Activated CD4-positive, CD25-positive, alpha-beta regulatory T cell treated with anti-CD3 and anti-CD28 coated beads, Interleukin-2, amount 50 U/mL, for 72 hours (primary cell): Measurements from ENCODE around the gene CCNG2.

ENCODE experiments used
- DNase-seq: peaks from one replicate; pipeline ENCODE4 v3.0.0; 2021

Gene CCNG2

DNA sequence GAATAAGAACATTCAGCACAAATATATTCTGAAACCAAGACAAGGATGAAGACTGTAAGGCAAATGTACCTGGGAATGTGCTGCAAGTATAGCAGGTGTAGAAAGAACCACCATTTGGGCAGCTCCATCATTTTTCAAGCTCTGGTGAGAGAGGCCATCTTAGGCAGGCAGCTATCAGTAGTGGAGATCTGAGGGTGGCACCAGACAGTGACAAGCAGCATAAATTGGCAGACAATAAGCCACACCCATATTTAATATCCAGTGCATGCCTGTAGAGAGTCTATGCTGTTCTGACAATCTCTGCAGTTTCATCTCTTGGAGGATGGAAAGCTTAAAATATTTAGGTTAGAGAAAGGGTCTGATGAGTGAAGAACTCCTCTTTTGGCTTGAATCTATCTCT, 22.5 kb downstream of the CCNG2 start:
- no peak for DNase-seq

DNA sequence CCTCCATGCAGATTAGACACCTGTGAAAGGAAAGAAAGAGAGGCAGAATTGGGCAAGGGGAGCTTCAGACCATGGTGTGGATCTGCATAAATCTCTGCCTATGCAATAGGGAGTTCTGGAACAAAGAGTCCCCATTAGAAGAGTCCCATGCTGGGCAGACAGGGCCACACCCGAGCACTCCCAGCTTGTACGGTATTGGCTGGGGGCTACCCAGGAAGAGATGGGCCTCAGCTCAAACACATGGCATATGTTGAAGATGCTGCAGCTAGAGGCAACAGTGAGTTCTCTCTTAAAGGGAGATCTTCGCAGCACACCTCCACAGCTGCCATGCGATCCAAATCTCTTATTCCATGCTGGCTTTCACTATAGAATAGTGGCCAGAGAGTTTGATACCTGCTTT, 24.7 kb downstream of the CCNG2 start:
- no peak for DNase-seq

DNA sequence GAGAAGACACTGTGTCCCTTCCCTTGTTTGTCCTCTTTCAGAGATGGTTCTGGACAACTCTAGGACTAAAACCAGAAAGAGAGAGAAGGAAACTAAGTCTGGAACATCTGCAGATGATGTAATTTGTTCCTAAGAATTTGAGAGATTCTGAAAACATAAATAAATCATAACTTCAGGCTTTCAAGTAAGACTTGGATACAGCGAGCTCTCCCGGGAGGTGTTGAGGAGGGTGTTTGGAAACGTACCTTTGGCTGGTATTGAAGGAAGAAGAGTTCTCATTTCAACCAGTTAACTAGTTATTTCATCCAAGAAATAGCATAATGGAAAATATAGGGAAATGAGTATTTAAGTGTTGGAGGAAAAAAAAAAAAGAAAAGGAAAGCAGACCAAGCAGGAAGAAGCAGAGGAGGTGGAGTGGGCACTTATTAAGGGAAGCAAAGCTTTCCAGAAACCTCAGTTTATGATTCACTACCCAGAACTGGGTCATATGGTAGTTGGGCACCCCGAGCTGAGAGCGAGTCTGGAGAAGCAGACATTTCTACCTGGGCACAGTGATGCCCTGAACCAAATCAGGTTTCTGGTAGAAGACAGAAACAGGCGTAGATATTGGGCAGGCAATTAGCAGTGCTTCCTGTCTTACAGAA, 26.9 kb downstream of the CCNG2 start:
- DNase-seq: no peak

DNA sequence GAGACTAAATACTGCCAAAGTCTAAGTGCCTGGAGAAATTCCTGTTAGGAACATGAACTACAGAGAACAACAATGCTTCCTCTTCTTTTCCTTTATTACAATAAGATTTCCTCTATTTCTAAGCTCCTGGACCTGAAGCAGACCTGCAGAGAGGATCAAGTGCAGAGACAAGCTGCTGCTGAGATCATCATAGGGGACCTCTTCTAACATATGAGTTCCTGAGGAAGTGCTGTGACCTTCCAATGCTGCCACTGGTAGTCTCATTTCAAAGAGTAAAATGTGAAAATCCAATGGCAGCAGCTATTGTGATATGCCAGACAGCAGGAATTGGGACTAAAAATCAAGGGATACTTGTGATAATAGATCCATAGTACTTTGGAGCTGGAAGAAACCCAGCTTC, 28.0 kb downstream of the CCNG2 start:
- no peak for DNase-seq

DNA sequence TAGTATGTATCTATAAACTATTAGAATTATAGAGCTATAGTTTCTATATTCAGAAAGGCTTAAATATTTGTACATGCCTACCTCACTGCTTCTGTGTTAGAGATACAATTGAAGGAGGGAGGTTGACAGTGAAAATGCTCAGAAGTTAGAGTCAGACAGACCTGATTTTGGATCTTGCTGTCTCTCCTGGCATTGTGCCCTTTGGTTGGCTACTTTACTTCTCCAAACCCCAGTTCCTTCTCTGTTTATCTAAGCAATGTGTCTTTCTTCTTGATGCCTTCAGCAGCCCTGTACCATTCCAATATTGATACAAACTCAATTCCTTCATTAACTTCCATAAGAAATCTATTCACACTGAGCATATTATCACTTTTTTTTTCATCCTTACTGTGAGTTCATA, 28.7 kb downstream of the CCNG2 start:
- no peak for DNase-seq

DNA sequence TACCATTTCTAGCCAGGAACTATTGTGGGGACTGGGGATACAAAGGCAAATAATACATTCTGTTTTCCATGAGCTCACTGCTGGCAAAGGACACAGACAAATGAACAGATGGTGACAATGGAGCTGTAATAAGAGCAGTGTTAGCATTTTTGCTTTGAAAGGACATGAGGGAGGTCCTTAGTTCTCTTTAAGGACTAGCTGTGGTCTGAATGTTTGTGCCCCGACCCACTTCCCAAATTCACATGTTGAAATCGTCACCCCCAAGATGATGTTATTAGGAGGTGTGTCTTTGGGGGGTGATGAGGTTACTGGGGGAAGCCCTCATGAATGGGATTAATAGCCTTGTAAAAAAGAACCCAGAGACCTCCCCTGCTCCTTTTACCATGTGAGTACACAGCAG, 30.3 kb downstream of the CCNG2 start:
- DNase-seq: no peak

DNA sequence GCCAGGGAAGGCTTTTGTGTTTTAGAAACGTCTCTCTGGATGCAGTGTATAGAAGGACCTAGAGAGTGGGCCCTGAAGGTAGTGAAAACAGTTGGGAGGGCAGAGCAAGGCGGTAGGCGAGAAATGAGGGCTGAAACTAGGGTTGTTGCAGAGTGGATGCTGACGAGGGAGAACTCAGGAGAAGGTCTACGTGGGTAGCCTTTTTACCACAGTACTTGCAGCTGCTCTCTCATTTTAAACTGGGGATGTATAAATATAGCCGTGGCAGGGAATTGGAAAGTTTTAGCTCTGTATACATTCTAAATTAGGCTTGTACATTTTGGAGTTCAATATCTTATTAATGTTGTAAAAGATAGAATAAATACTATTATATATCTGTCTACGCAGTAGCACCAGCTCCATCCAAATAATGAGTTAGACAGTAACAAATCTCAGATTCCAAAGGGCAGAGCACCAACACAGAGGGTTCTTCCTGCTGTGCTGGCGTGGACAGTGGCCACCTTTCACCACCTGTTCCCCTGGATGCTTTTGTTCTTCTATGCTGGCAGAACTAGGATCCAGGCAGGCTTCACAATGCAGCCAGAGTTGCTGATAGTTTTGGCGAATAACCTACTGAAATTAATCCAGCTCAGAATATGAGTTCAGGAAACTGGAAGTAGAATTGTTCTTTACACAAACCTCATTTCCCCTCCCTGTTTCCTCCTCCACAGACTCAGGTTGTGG, 31.7 kb downstream of the CCNG2 start:
- no peak for DNase-seq

DNA sequence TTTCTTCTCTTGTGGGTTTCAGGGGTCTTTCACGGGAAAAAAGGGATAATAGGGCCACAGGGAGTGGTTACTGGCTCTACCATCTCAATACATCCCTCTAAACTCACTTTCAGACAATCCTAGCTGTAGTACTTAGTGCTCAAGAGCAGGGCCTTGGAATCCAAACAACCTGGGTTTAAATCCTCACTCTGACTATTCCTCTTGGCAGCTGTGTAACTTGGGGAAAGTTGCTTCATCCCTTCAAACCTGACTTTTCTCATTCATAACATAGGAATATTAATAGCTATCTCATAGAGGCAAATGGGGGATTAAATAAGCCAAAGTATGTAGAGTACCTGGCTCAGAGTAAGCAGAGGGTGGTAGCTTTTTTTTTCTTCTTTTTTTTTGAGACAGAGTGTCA, 32.4 kb downstream of the CCNG2 start:
- DNase-seq: no peak

DNA sequence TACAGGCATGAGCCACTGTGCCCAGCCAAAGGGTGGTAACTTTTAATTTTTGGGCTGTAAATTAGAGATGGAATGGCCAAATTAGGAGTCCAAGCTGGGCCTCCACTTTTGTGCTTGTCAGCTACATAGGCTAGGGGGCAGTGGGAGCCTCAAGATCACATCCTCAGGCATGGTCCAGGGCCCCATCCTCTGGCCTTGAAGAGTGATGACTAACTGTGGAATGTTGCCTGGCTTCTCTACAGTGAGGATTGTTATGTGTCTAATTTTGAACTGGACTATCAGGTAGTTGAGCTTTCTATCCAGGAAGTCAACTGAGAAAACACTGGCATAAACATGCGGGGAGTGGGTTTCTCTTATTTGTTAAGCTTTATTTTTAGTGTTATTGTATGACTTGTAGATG, 33.0 kb downstream of the CCNG2 start:
- DNase-seq: no peak

DNA sequence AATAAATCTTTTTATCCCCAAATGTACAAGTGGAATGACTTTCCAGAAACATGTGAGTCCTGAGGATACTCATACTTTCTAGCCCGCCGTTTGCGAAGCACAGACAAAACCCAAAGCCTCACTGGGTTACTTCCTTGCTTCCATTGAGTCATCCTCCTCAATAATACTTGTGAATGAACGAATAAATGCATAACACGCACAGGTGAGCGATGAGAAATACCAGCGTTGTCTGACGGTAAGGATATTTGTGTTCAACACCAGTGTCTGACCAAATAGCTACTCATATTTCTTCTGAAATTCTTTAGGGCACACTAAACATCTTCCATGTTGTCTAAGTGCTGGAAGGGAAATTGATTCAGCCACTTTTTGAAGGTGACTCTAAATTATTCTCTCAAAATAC, 36.0 kb downstream of the CCNG2 start:
- no peak for DNase-seq

DNA sequence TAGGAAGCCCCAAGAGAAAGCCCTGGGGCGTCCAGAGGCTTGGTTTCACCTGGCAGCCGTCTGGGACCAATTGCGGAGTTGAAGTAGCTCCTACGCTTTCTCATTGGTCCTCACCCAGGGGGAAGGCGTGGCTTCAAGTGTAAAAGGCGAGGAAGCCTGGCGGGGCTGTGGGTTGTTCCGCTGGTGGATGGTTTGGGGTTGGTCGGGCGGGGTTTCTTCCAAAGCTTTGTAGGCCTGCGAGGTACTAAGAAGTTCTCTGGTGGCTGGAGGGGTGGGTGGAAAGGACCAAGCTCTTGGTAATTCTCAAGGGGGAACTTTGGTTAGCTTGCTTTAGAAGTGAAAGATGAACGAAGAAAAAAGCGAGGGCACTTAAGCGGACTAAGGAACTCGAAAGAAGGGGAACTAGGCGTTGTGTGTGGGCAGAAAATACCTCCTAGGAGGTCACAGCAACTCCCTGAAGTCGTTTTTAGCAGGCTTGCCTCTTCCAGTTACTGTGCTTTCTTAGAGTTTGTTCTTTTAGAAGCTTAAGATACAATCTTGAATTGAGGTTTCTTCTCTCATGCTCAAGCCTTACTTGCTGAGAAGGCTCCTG, 36.6 kb downstream of the CCNG2 start:
- peak; percentile 77 for DNase-seq

DNA sequence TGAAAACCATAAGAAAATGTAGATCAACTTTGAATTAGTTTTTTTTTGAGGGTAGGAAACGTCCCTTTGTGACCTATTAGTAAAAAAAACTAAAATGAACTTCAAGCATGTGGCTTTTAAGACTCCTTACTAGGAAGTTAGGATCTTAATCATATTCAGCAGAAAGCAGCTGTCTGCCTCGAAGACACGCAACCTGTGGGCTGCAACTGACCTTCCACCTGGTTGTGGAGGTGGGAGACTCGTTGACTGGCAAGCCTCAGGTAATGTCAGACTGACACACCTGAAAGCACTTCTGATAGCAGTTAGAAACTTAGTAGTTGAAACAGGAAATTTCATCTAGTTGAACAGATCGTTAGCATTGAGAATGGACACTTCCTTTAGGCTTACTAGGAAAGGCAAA, 37.4 kb downstream of the CCNG2 start:
- no peak for DNase-seq

DNA sequence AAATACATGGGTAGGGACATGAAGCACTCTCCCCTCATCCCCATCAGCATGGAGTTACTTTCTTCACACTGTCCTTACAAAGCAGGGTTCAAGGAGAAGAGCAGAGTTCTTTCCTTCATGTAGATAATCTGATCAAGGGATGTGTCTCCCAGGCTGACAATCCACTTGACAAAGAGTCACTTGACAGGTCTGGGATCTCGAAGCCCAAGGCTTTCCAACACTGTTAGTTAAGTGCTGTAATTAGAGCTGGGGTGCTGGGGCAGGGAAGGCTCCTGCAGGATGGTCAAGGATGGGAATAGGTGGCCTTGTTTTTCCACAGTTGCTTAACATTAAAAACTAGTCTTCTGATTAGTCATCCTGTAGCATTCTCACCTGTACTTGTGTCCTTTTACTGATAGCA, 38.0 kb downstream of the CCNG2 start:
- DNase-seq: no peak

DNA sequence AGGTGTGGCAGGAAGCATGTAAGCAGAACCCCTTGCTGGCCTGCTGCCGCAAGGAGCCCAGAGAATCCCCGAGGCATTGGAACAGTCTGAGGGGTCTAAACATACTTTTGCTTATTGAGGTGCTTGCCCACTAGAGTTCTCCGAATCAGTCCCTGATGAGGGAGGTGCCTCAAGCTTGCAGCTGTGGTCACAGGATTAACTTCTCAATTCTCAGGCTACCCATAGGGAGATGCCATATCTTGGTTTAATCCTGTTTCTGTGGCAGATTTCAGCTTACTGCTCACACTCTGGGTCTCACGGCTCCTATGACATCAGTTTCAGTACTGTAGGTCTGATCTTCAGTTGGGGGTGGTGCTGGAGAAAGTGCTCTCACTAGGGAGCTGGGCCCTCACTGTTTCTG, 39.9 kb downstream of the CCNG2 start:
- no peak for DNase-seq

DNA sequence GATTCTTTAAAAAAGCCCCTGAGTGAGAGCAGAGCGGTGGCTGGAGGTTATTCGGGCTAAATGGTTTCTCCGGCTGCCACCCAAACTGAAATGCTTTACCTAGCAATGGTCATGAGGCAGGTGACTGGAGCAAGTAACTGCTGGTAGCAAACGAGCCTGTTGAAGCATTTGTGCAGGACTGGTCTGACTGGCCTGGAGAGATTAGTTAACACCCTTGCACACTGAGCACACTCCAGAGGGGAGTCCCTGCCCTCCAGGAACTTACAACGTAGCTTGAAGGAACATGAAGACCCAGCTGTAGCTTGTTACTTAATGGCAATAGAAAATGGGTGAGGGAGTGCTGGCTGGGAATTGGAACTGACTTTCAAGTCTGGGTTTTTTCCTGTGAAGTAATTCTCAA, 40.4 kb downstream of the CCNG2 start:
- no peak for DNase-seq

DNA sequence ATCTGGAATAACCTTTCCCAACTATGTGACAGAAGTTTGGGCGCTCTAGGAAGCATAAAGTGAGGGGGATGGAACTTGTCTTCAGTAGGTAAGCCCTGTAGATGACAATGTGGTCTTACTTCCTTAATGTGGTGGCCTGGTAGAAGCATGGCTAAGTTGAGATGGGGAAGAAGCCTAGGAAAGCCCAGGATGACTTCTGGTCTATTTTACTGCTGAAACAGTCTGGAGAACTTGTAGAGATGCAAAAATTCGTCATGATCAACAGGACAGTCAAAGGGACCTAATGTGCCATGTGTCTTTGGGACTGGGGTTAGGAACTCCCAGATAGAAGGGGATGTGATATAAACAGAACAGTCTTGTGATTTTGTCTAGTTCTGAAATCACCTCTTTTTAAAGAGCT, 40.8 kb downstream of the CCNG2 start:
- no peak for DNase-seq

DNA sequence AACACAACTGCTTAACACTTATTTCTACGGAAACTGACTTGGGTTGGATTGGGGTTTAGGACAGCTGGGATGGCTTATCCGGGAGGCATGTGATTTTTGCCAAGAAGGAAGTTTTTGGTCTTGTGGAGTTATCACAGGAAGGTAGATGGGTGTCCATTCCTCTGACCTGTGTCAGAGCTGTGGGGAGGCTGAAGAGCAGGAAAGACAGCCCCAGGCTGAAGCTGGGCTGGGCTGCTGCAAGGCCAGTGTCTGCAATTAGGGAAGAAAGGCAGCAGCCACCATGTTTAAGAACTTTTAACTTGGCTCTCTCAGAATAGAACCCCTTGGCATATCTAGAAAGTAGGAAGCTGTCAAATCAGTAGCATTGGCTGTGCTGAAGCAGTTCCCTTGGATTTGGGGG, 42.3 kb downstream of the CCNG2 start:
- DNase-seq: no peak

DNA sequence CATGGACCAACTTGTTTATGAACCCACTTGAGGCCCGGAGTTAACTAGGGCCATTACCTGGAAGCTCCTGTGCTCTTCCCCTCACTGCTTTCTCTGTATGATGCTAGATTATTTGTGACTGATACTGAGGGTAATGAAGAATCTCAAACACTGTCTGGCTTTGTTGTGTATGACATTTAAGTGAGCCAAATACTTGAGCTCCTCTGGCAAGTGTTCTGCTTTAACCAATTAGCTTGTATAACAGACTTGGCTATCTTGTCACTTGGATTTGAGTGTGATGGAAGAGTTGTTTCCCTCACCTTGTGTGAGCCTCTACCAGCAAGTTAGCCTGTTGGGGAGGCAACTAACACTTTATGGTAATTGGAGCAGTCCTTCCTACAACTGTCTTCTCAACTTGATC, 42.7 kb downstream of the CCNG2 start:
- DNase-seq: no peak

DNA sequence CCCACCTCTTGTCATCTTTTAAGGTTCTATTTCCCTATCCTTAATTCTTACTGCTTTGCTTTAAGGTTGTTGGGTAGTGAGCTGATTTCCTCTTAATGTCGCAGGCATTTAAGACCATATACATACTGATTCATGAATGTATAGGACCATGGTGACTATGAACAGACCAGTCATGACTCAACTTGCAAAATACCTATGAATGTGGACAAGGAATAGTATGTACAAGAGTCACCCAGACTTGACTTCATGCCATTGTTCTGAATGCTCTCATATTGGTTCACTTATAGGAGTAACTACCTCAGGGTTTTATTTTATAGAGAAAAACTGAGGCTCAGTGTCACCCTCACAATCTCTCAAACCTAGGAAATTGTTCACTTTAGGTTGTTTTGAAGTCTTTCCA, 44.3 kb downstream of the CCNG2 start:
- no peak for DNase-seq

DNA sequence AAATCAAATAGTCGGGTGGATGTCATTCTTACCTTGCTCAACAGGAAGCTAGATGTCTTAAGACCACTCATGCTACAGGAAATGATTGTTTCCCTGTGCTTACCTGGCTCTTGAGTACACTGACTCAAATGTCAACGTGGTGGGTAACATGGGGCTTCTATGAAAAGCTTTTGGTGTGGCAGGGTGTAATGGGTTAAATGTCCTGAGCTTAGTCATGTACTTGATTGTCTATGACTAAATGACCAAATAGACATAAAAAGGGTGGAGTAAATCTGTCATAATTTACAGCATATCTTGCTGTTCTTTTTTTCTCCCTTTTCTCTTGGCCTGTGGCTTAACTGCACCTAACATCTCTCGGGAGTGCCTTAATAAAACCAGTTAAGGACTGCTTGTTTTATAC, 44.9 kb downstream of the CCNG2 start:
- DNase-seq: no peak

DNA sequence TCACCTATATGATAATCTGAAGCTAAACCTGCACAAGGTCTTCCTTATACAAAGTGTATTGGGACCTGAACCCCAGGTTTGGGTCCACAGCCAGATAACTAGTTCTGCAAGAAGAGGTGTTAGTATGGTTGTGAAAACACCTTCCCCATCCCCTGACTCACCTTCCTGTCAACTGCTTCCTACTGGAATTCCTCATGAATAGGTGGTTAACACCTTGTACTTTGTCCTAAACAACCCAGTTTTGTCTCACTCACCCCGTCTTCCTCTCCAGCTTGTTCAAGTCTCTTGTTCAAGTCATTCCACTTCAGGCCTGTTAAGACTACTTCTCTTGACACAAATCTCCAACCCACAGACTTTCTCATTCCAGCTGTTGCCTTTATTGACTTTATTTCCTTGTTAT, 45.5 kb downstream of the CCNG2 start:
- no peak for DNase-seq

DNA sequence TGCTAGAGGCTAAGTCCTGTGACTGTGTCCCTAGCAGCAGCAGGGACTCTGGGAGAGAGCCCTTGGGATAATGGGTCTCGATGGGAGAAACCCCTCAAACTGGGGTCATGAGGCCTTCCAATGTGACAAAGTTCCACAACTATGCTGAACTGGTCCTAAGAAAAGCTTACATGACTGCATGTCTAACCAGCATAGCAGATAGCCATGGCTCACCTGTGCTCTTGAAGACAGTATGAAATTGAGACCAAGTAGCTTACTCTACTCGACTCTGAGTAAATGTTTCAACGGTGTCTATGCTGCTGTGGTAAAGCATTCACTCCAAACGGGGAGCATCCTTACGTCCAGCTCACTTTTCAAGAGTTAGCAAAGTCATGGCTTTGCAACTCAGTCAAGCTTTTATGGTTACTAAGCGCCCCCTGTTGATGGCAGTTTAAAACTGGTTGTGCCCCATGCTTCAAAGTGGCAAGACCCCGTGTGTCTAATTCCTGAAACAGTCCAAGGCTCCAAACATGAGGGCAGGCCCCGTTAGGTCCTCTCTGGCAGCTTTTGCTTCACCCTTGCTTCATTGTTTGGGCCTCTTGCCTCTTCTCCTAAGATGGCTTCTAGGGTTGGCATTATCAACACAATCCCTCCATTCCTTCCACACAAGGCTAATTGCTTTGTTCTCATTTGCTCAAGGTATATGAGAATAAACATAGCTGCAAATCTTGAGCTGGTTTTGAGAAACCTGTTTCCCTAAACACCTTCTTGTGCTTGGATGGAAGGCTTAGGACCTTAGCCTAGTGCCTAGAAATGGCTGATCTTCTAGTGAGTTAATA, 46.6 kb downstream of the CCNG2 start:
- DNase-seq: peak; percentile 52

DNA sequence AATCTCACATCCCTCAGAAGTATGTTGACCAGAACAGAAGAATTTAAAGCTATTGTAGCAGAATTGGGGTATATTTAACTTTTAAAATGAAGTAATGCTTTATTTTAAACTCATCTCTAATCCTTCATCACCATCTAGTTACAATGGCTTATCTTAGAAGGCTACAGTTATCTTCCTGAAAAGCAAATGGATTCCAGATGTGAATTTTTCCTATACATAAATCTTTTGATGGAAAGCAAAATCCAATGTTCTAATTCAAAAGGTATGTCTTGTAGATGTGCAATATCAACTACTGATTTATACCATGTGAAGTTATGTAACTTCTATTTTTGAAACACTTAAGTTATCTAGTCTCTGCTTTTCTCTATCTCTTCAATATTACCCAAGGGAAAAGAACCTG, 47.6 kb downstream of the CCNG2 start:
- DNase-seq: no peak

DNA sequence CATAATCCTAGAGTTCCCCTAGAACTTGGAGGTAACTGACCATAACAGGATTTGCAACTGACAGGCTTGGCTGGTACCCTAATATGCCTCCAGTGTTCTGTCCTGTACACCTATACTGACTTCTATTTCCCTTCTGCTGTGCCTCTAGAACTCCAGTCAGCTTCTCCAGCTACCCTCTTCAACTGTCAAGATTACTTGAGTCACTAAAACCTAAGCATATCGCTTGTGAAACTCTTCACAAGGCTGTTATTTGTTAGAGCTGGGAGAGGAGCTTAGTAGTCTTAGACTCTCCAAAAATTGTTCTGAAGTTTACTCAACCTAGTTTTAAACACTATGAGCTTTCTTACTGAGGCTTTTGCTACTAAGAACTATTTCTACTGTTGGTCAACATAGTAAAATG, 52.0 kb downstream of the CCNG2 start:
- DNase-seq: no peak
